LNCAP (cell line): Measurements from ENCODE around the gene MRPL14.

Source experiments
- TF ChIP-seq, protein P1 (sequence below): fragments of 450-650 bp; IDR thresholded peaks from 2 replicates; pipeline ENCODE4 v1.5.1; 2017; ENCODE audit warnings: mild to moderate bottlenecking

MRPL14 gene

GRCh38 chr6:44127186-44128019 lies at the start of gene MRPL14, which contains the start of gene TMEM63B:
TSS of gene MRPL14 (minus strand) at chr6:44127452. CDS start at chr6:44116611, 10,841 bp downstream.
TSS of gene TMEM63B (plus strand) at chr6:44127554. CDS start at chr6:44134585, 7,031 bp downstream.
- TF ChIP-seq, protein P1, sequence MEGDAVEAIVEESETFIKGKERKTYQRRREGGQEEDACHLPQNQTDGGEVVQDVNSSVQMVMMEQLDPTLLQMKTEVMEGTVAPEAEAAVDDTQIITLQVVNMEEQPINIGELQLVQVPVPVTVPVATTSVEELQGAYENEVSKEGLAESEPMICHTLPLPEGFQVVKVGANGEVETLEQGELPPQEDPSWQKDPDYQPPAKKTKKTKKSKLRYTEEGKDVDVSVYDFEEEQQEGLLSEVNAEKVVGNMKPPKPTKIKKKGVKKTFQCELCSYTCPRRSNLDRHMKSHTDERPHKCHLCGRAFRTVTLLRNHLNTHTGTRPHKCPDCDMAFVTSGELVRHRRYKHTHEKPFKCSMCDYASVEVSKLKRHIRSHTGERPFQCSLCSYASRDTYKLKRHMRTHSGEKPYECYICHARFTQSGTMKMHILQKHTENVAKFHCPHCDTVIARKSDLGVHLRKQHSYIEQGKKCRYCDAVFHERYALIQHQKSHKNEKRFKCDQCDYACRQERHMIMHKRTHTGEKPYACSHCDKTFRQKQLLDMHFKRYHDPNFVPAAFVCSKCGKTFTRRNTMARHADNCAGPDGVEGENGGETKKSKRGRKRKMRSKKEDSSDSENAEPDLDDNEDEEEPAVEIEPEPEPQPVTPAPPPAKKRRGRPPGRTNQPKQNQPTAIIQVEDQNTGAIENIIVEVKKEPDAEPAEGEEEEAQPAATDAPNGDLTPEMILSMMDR = no peak

GRCh38 chr6:44176130-44176761 lies 49.0 kb upstream of the MRPL14 start:
- TF ChIP-seq, protein P1 = no peak

GRCh38 chr6:44172731-44173500 lies 45.7 kb upstream of the MRPL14 start:
- TF ChIP-seq, protein P1 = peak; percentile 79

DNA sequence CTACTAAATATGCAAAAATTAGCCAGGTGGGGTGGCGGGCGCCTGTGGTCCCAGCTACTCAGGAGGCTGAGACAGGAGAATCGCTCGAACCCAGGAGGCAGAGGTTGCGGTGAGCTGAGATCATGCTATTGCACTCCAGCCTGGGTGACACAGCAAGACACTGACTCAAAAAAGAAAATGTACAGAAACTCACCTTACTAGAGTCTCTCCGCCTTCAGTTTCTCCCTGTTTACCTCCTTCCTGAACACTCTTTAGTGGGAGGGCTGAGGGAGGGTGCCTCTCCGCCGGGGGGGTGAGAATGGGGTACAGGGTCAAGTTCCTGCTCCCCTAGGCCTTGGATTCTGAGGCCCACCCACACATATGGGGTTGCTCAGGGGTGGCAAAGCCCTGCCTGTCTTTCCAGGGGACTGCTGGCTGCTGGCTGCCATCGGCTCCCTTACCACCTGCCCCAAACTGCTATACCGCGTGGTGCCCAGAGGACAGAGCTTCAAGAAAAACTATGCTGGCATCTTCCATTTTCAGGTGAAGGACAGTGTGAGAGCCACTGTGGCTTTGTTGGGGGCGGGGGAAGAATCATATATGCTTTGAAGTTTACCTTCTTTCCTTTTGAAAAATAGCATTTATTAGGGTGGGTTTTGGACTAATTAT lies 44.8 kb upstream of the MRPL14 start:
- TF ChIP-seq, protein P1 = no peak

DNA sequence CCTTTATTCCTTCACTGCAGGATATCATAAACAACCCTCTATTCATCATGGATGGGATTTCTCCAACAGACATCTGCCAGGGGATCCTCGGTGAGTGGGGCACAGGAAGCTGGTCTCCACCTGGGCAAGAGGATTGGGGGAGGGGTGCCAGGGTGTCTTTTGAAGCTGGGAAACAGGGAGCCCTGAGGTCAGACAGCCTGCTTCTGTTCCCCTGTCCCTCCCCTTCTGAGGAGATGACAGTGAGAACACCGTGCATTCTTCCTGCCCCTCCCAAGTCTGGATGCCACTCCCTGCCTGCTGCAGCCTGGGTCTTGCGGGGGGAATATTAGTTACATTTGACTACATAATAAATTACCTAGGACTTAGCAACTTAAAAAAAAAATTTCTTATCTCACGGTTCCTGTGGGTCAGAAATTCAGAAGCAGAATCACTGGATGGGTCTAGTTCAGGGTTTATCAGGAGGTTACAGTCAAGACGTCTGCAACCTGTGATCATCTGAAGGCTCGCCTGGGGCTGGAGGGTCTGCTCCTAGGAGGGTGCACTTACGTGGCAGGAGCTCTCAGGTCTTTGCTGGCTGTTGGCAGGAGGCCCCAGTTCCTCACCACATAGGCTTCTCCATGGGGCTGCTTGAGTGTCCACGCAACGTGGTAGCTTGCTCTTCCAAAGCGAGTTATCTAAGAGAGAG lies 42.8 kb upstream of the MRPL14 start:
- TF ChIP-seq, protein P1 = no peak

GRCh38 chr6:44169154-44169553 lies 41.9 kb upstream of the MRPL14 start:
- TF ChIP-seq, protein P1 = no peak
